Central memory CD8-positive, alpha-beta T cell (primary cell): ENCODE measurements around the gene FANCC.
"Not testable (repeated sequence)": the region's sequence is repeated elsewhere in the genome, so short reads cannot be mapped to it uniquely, and the experiment has no call there.

Experiments used
- ATAC-seq: fragments of 150-1000 bp; cut with Tn5 transposase; replicated peaks from 2 replicates; pipeline ENCODE4 v1.10.0; 2022; ENCODE audit warnings: mild to moderate bottlenecking, moderate FRiP score, moderate number of reproducible peaks; ENCODE audit not compliant: poor library complexity, severe bottlenecking; ENCODE audit errors: extremely low read depth
- DNase-seq, 2 donors: peaks; one replicate each; pipeline ENCODE4 v3.0.0; 2021; ENCODE audit warnings: low spot score in 2 of 2
- H3K27ac Mint-ChIP-seq: one replicate; pipeline ENCODE4 v1.8.0; 2022; ENCODE audit warnings: low read depth, mild to moderate bottlenecking, moderate library complexity, mixed read lengths
- H3K27me3 Mint-ChIP-seq: one replicate; pipeline ENCODE4 v1.8.0; 2022; ENCODE audit warnings: mixed read lengths
- H3K36me3 Mint-ChIP-seq: one replicate; pipeline ENCODE4 v1.8.0; 2022; ENCODE audit warnings: mild to moderate bottlenecking, moderate library complexity, mixed read lengths; ENCODE audit not compliant: insufficient read depth
- H3K4me1 Mint-ChIP-seq: one replicate; pipeline ENCODE4 v1.8.0; 2022; ENCODE audit warnings: mixed read lengths
- H3K4me3 Mint-ChIP-seq: one replicate; pipeline ENCODE4 v1.8.0; 2022; ENCODE audit warnings: mild to moderate bottlenecking, moderate library complexity, mixed read lengths
- H3K9me3 Mint-ChIP-seq: one replicate; pipeline ENCODE4 v1.8.0; 2022; ENCODE audit warnings: mixed read lengths

Gene FANCC

GRCh38 chr9:95316794-95317118 is 753 bp downstream of the FANCC start:
- Mint-ChIP-seq H3K9me3 (no peaks in the 10 kb centered on the region), H3K27me3 (no peaks in the 10 kb centered on the region), H3K4me1 (peaks cover 10% of the 10 kb centered on the region), H3K36me3 (peaks cover 9% of the 10 kb centered on the region), H3K4me3 (peak overlapping the region; percentile 92), H3K27ac (peak overlapping the region; percentile 47)
- DNase-seq (no peak), ATAC-seq (peak; percentile 12)

GRCh38 chr9:95316274-95316673 is 1.2 kb downstream of the FANCC start:
- no peak for ATAC-seq
- Mint-ChIP-seq H3K27ac (peak overlapping the region; percentile 47), H3K4me1 (peaks cover 10% of the 10 kb centered on the region)

GRCh38 chr9:95315108-95315746 is 2.3 kb downstream of the FANCC start:
- no peak for DNase-seq
- Mint-ChIP-seq H3K36me3 (peaks cover 9% of the 10 kb centered on the region), H3K4me3 (no peak overlapping the region), H3K27ac (no peak overlapping the region), H3K27me3 (no peaks in the 10 kb centered on the region), H3K4me1 (peaks cover 10% of the 10 kb centered on the region), H3K9me3 (no peaks in the 10 kb centered on the region)
- ATAC-seq: no peak

More at GRCh38 chr9:95316274-95316673, 1.2 kb downstream of the FANCC start:
- H3K4me3 Mint-ChIP-seq: peak overlapping the region; percentile 92
- no peaks in the 10 kb centered on the region for H3K9me3 Mint-ChIP-seq
- peaks cover 9% of the 10 kb centered on the region for H3K36me3 Mint-ChIP-seq
- H3K27me3 Mint-ChIP-seq: no peaks in the 10 kb centered on the region
- no peak for DNase-seq

- H3K4me3 Mint-ChIP-seq: no peak overlapping the region
- H3K4me1 Mint-ChIP-seq: peaks cover 10% of the 10 kb centered on the region
- H3K36me3 Mint-ChIP-seq: peaks cover 7% of the 10 kb centered on the region
- no peaks in the 10 kb centered on the region for H3K9me3 Mint-ChIP-seq
- ATAC-seq: no peak
- DNase-seq: no peak
- H3K27me3 Mint-ChIP-seq: no peaks in the 10 kb centered on the region
- H3K27ac Mint-ChIP-seq: no peak overlapping the region
Measured at GRCh38 chr9:95313010-95313498, 4.5 kb downstream of the FANCC start.

- Mint-ChIP-seq H3K27ac (no peak overlapping the region), H3K4me1 (peaks cover 10% of the 10 kb centered on the region), H3K27me3 (no peaks in the 10 kb centered on the region), H3K36me3 (peaks cover 2% of the 10 kb centered on the region), H3K4me3 (no peak overlapping the region), H3K9me3 (no peaks in the 10 kb centered on the region)
- DNase-seq (no peak), ATAC-seq (no peak)
Measured at GRCh38 chr9:95311961-95312360, 5.5 kb downstream of the FANCC start.

GRCh38 chr9:95307538-95307937 is 10.0 kb downstream of the FANCC start:
- ATAC-seq: no peak
- Mint-ChIP-seq H3K27ac (no peak overlapping the region), H3K4me1 (peaks cover 5% of the 10 kb centered on the region), H3K27me3 (no peaks in the 10 kb centered on the region), H3K9me3 (no peaks in the 10 kb centered on the region), H3K36me3 (peaks cover 2% of the 10 kb centered on the region), H3K4me3 (no peak overlapping the region)
- no peak for DNase-seq

GRCh38 chr9:95306819-95307218 is 10.7 kb downstream of the FANCC start:
- H3K36me3 Mint-ChIP-seq: peaks cover 2% of the 10 kb centered on the region
- H3K27me3 Mint-ChIP-seq: no peaks in the 10 kb centered on the region
- no peak overlapping the region for H3K4me3 Mint-ChIP-seq
- DNase-seq (no peak), ATAC-seq (no peak)
- no peaks in the 10 kb centered on the region for H3K9me3 Mint-ChIP-seq
- H3K27ac Mint-ChIP-seq: no peak overlapping the region
- H3K4me1 Mint-ChIP-seq: peaks cover 5% of the 10 kb centered on the region

GRCh38 chr9:95305770-95306492 is 11.6 kb downstream of the FANCC start:
- ATAC-seq: no peak
- no peaks in the 10 kb centered on the region for H3K27me3 Mint-ChIP-seq
- H3K4me3 Mint-ChIP-seq: no peak overlapping the region
- H3K27ac Mint-ChIP-seq: no peak overlapping the region
- H3K9me3 Mint-ChIP-seq: no peaks in the 10 kb centered on the region
- peaks cover 5% of the 10 kb centered on the region for H3K4me1 Mint-ChIP-seq
- H3K36me3 Mint-ChIP-seq: peaks cover 2% of the 10 kb centered on the region
- DNase-seq: no peak

GRCh38 chr9:95302479-95302878 is 15.0 kb downstream of the FANCC start:
- H3K4me3 Mint-ChIP-seq: no peak overlapping the region
- H3K9me3 Mint-ChIP-seq: no peaks in the 10 kb centered on the region
- H3K27ac Mint-ChIP-seq: no peak overlapping the region
- ATAC-seq: no peak
- H3K36me3 Mint-ChIP-seq: peaks cover 2% of the 10 kb centered on the region
- peaks cover 11% of the 10 kb centered on the region for H3K4me1 Mint-ChIP-seq
- DNase-seq: no peak
- no peaks in the 10 kb centered on the region for H3K27me3 Mint-ChIP-seq

- no peak overlapping the region for H3K27ac Mint-ChIP-seq
- no peaks in the 10 kb centered on the region for H3K27me3 Mint-ChIP-seq
- no peaks in the 10 kb centered on the region for H3K9me3 Mint-ChIP-seq
- DNase-seq: no peak
- peaks cover 6% of the 10 kb centered on the region for H3K4me1 Mint-ChIP-seq
- H3K36me3 Mint-ChIP-seq: no peaks in the 10 kb centered on the region
- no peak overlapping the region for H3K4me3 Mint-ChIP-seq
- ATAC-seq: no peak
Measured at GRCh38 chr9:95297760-95298159, 19.7 kb downstream of the FANCC start.

GRCh38 chr9:95297316-95297715 is 20.2 kb downstream of the FANCC start:
- ATAC-seq (no peak), DNase-seq (no peak)
- Mint-ChIP-seq H3K27ac (no peak overlapping the region), H3K9me3 (no peaks in the 10 kb centered on the region), H3K4me1 (peaks cover 6% of the 10 kb centered on the region), H3K36me3 (no peaks in the 10 kb centered on the region), H3K4me3 (no peak overlapping the region), H3K27me3 (no peaks in the 10 kb centered on the region)

GRCh38 chr9:95296761-95297160 is 20.7 kb downstream of the FANCC start:
- no peak for ATAC-seq
- H3K4me1 Mint-ChIP-seq: peaks cover 6% of the 10 kb centered on the region
- DNase-seq: no peak
- H3K4me3 Mint-ChIP-seq: no peak overlapping the region
- H3K27ac Mint-ChIP-seq: no peak overlapping the region
- no peaks in the 10 kb centered on the region for H3K36me3 Mint-ChIP-seq
- no peaks in the 10 kb centered on the region for H3K27me3 Mint-ChIP-seq
- no peaks in the 10 kb centered on the region for H3K9me3 Mint-ChIP-seq

GRCh38 chr9:95293296-95293695 is 24.2 kb downstream of the FANCC start:
- not testable (repeated sequence) for H3K9me3 Mint-ChIP-seq, H3K36me3 Mint-ChIP-seq

More at GRCh38 chr9:95293296-95293695, 24.2 kb downstream of the FANCC start:
- not testable (repeated sequence) for H3K27ac Mint-ChIP-seq, ATAC-seq, H3K4me3 Mint-ChIP-seq, H3K27me3 Mint-ChIP-seq, DNase-seq, H3K4me1 Mint-ChIP-seq
